PC-3 (cell line): ENCODE measurements around the gene KCNG4. TPM values are rescaled to one million over a fixed set of nuclear protein-coding genes. Genes with fewer than 3 reads are reported as not detected.

Experiments used
- ATAC-seq: fragments of 200-7000 bp; cut with Tn5 transposase; 2 replicates; pipeline ENCODE4 v1.9.1; 2020; ENCODE audit warnings: mild to moderate bottlenecking, moderate library complexity
- BruUV-seq: library from RNA; stranded (reverse); fragments of 400-500 nt; replicated peaks from 2 replicates; lab custom pipeline; 2021; lab: Mats Ljungman, UMichigan
- CTCF ChIA-PET: fragments of 300-600 bp; sonication (Branson Sonifier 250); formaldehyde crosslinking; loops from one replicate; lab custom pipeline; 2022; ENCODE audit warnings: antibody characterized with exemption; lab: Charles Lee
- POLR2A ChIA-PET: fragments of 300-600 bp; sonication (Branson Sonifier 250); formaldehyde crosslinking; loops from one replicate; lab custom pipeline; 2022; ENCODE audit warnings: antibody characterized with exemption; ENCODE audit not compliant: unreplicated experiment; lab: Charles Lee
- DNase-seq: peaks from one replicate; pipeline ENCODE4 v3.0.0-alpha.2; 2015
- H2AFZ ChIP-seq: fragments of 300-600 bp; sonication (generic); 2 replicates; pipeline ENCODE4 v1.6.0; 2016; ENCODE audit warnings: antibody characterized with exemption, low read length
- H3F3A ChIP-seq: fragments of 300-600 bp; sonication (generic); one replicate; pipeline ENCODE4 v1.6.0; 2017; ENCODE audit warnings: antibody characterized with exemption, low read length, control low read depth, mild to moderate bottlenecking; ENCODE audit not compliant: unreplicated experiment
- H3K27ac ChIP-seq: fragments of 300-600 bp; sonication (generic); 2 replicates; pipeline ENCODE4 v1.5.1; 2016; ENCODE audit warnings: mild to moderate bottlenecking, low read length
- H3K27me3 ChIP-seq: fragments of 300-600 bp; sonication (generic); 2 replicates; pipeline ENCODE4 v1.6.1; 2016; ENCODE audit warnings: low read length, mixed read lengths
- H3K36me3 ChIP-seq: fragments of 300-600 bp; sonication (generic); 2 replicates; pipeline ENCODE4 v1.6.1; 2016; ENCODE audit warnings: low read depth, mixed run types, low read length, mixed read lengths
- H3K4me1 ChIP-seq: fragments of 300-600 bp; sonication (generic); 2 replicates; pipeline ENCODE4 v1.5.1; 2016; ENCODE audit warnings: low read length; ENCODE audit not compliant: insufficient read depth
- H3K4me2 ChIP-seq: fragments of 300-600 bp; sonication (generic); 2 replicates; pipeline ENCODE4 v1.6.0; 2016; ENCODE audit warnings: low read length
- H3K4me3 ChIP-seq: fragments of 300-600 bp; sonication (generic); 2 replicates; pipeline ENCODE4 v1.5.1; 2016; ENCODE audit warnings: mild to moderate bottlenecking, low read length, mixed read lengths
- H3K79me2 ChIP-seq: fragments of 300-600 bp; sonication (generic); 2 replicates; pipeline ENCODE4 v1.6.1; 2017; ENCODE audit warnings: low read length, mixed read lengths
- H3K9ac ChIP-seq: fragments of 300-600 bp; sonication (generic); 2 replicates; pipeline ENCODE4 v1.6.0; 2016; ENCODE audit warnings: mild to moderate bottlenecking, low read length
- H3K9me2 ChIP-seq: fragments of 300-600 bp; sonication (generic); replicated peaks from 2 replicates; pipeline ENCODE4 v1.6.1; 2016; ENCODE audit warnings: mixed run types, low read length, mixed read lengths
- H3K9me3 ChIP-seq: fragments of 300-600 bp; sonication (generic); 2 replicates; pipeline ENCODE4 v1.6.1; 2016; ENCODE audit warnings: low read length, mixed read lengths
- H4K20me1 ChIP-seq: fragments of 300-600 bp; sonication (generic); 2 replicates; pipeline ENCODE4 v1.6.1; 2016; ENCODE audit warnings: low read length, mixed read lengths
- CTCF ChIP-seq: fragments of 300-600 bp; sonication (generic); conservative IDR thresholded peaks from 2 replicates; pipeline ENCODE4 v1.5.1; 2017; ENCODE audit warnings: antibody characterized with exemption, low read depth, mild to moderate bottlenecking, low read length
- EZH2 ChIP-seq: fragments of 300-600 bp; sonication (generic); IDR thresholded peaks from one replicate; pipeline ENCODE4 v1.6.1; 2017; ENCODE audit warnings: antibody characterized with exemption, mild to moderate bottlenecking, low read length; ENCODE audit not compliant: unreplicated experiment
- EZH2phosphoT487 ChIP-seq: fragments of 300-600 bp; sonication (generic); IDR thresholded peaks from 2 replicates; pipeline ENCODE4 v1.6.1; 2018; ENCODE audit warnings: mild to moderate bottlenecking, antibody characterized with exemption, low read length, borderline replicate concordance
- intact Hi-C: fragments of 100-400 bp; cut with micrococcal nuclease; formaldehyde crosslinking; loops from 2 replicates; pipeline ENCODE4 v1.9.0; 2023
- total RNA-seq: library from RNA; depleted of rRNA; stranded (reverse); fragments of >200 nt; gene quantifications from 2 replicates; pipeline ENCODE4 v1.2.3, GENCODE V29; 2014

The KCNG4 gene
- total RNA-seq, 1 experiment from 2014 or later, result 0.04 TPM

DNA sequence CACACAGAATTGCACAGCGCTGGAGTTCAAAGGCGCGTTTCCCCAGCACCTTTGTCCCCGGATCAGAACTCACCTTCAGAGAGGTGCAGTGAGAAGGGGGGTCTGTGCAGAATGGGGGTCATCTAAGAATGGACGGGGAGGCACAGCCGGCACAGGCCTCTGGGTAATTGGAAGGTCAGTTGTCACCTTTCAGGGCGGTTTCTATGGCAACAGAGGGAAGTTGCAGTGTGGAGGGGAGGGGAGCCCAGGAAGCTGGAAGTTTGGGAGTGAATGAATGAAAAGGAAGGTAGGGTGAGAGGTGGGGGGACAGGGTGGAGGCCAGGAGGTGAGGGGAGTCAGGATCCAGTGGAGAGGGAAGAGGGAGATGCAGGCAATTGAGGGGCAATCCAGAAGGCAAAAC is 12.4 kb upstream of the KCNG4 start:
- H3F3A ChIP-seq, result no peaks in the 10 kb centered on the region
- no peaks in the 10 kb centered on the region for H4K20me1 ChIP-seq
- DNase-seq (no peak), ATAC-seq (no peak)
- no peaks in the 10 kb centered on the region for H3K36me3 ChIP-seq
- H3K4me3 ChIP-seq, result no peak overlapping the region
- H3K4me1 ChIP-seq, result peaks cover 11% of the 10 kb centered on the region
- CTCF ChIA-PET, result no interaction called here
- POLR2A ChIA-PET, result no interaction called here
- H3K9me2 ChIP-seq, result no peaks in the 10 kb centered on the region
- intact Hi-C loops, result no loop called here
- no peaks in the 10 kb centered on the region for H3K79me2 ChIP-seq
- no TSS peak for BruUV-seq
- no peak overlapping the region for H3K27ac ChIP-seq
- TF ChIP-seq CTCF, result no peak
- TF ChIP-seq EZH2phosphoT487, result no peak
- TF ChIP-seq EZH2, result no peak
- no peak overlapping the region for H3K9ac ChIP-seq
- 0 out of 2 replicates have a peak, but pooled peaks cover 4% of the 10 kb centered on the region for H3K27me3 ChIP-seq
- H2AFZ ChIP-seq, result no peak overlapping the region
- no peaks in the 10 kb centered on the region for H3K9me3 ChIP-seq
- no peak overlapping the region for H3K4me2 ChIP-seq

DNA sequence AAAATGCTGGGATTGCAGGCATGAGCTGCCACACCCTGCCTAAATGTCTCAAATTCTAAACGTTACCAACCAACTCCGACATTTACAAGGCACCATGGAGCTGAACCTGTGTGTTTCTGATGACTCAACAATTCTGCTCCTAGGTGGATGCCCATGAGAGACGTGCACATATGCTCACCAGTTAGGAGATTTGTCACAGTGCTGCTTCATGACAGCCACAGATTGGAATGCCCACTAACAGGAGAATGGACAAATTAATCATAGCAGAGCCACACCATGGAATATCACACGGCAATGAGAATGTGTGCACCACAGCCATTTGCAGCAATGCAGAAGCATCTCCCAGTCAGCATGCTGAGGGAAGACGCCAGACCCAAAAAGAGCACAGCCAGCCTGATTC is 8.0 kb upstream of the KCNG4 start:
- peak overlapping the region; percentile 31; the same call in 1 of the 2 replicates for H3K4me2 ChIP-seq

More for the DNA sequence above, 8.0 kb upstream of the KCNG4 start:
- H3F3A ChIP-seq, result no peaks in the 10 kb centered on the region
- no peaks in the 10 kb centered on the region for H3K9me2 ChIP-seq
- H3K4me3 ChIP-seq, result no peak overlapping the region
- H4K20me1 ChIP-seq, result no peaks in the 10 kb centered on the region
- ChIA-PET CTCF (no interaction called here), POLR2A (no interaction called here)
- no peaks in the 10 kb centered on the region for H3K79me2 ChIP-seq
- peaks cover 12% of the 10 kb centered on the region for H3K4me1 ChIP-seq
- H3K36me3 ChIP-seq, result no peaks in the 10 kb centered on the region
- 0 out of 2 replicates have a peak overlapping the region, but pooled peaks have one; percentile 26 for H2AFZ ChIP-seq
- peak overlapping the region; percentile 18; the same call in 1 of the 2 replicates for H3K27ac ChIP-seq
- TF ChIP-seq CTCF (no peak), EZH2phosphoT487 (no peak), EZH2 (no peak)
- intact Hi-C loops, result no loop called here
- ATAC-seq (peak; percentile 51), DNase-seq (peak; percentile 79)
- no peaks in the 10 kb centered on the region for H3K9me3 ChIP-seq
- BruUV-seq, result no TSS peak
- no peak overlapping the region for H3K9ac ChIP-seq
- no peaks in the 10 kb centered on the region for H3K27me3 ChIP-seq
